GM12875 (cell line): ENCODE measurements around the gene SLC5A5.

Source experiments
- H3K4me3 ChIP-seq: one replicate; pipeline ENCODE4 v1.5.1; 2011; ENCODE audit warnings: low read depth, low read length, control low read depth
- CTCF ChIP-seq: IDR thresholded peaks from 2 replicates; pipeline ENCODE4 v1.5.1; 2011; ENCODE audit warnings: low read depth, mild to moderate bottlenecking, control low read depth, inconsistent platforms, low read length, moderate library complexity, borderline replicate concordance; ENCODE audit not compliant: insufficient read depth

The SLC5A5 gene

GRCh38 chr19:17860993-17861360 lies 10.8 kb upstream of the SLC5A5 start:
- peak overlapping the region; percentile 74 for H3K4me3 ChIP-seq
- TF ChIP-seq CTCF: no peak

- TF ChIP-seq CTCF: no peak
- peak overlapping the region; percentile 74 for H3K4me3 ChIP-seq
These were observed 10.0 kb upstream of the SLC5A5 start for GRCh38 chr19:17861542-17862402.

- no peak overlapping the region for H3K4me3 ChIP-seq
- TF ChIP-seq CTCF: 0 out of 2 replicates have a peak, but pooled peaks have one; percentile 5
These were observed 8.8 kb upstream of the SLC5A5 start for GRCh38 chr19:17862711-17863519.

GRCh38 chr19:17863520-17864182 lies 8.1 kb upstream of the SLC5A5 start:
- H3K4me3 ChIP-seq: no peak overlapping the region
- no peak for TF ChIP-seq CTCF

- H3K4me3 ChIP-seq: no peak overlapping the region
- no peak for TF ChIP-seq CTCF
These were observed 6.1 kb upstream of the SLC5A5 start for GRCh38 chr19:17865364-17866311.

GRCh38 chr19:17866312-17866963 lies 5.3 kb upstream of the SLC5A5 start:
- no peak for TF ChIP-seq CTCF
- no peak overlapping the region for H3K4me3 ChIP-seq
